ENCODE data around the gene CEP95. TPM values are rescaled to one million over a fixed set of nuclear protein-coding genes. Genes with fewer than 3 reads are reported as not detected.

CEP95 gene
- total RNA-seq, 1 experiment from 2014 or later, result 67.3 TPM

GRCh38 chr17:64585146-64585545 is 78.4 kb downstream of the CEP95 start:
- H2AK5ac ChIP-seq (ENCODE audit: insufficient read length, low read length), result no peak overlapping the region
- H3K27ac ChIP-seq (ENCODE audit: insufficient read length, low read depth, low read length), result no peak overlapping the region

More at GRCh38 chr17:64585146-64585545, 78.4 kb downstream of the CEP95 start:
- H3K14ac ChIP-seq (ENCODE audit: insufficient read depth, low read length), result no peak overlapping the region
- no peaks in the 10 kb centered on the region for H3K9me3 ChIP-seq (ENCODE audit: control insufficient read depth, low read depth, low read length)
- H3K18ac ChIP-seq (ENCODE audit: insufficient read length, low read depth, low read length), result no peak overlapping the region
- H4K5ac ChIP-seq (ENCODE audit: insufficient read length, low read depth, low read length), result no peak overlapping the region
- H3K4me1 ChIP-seq (ENCODE audit: insufficient read depth, low read length), result no peaks in the 10 kb centered on the region
- Mint-ChIP-seq H3K27me3 (ENCODE audit: low read depth) (no peaks in the 10 kb centered on the region), H3K27ac (no peak overlapping the region), H3K36me3 (ENCODE audit: insufficient read depth in 1 of 3, low read depth in 3 of 3) (peaks cover 2 to 29% (median 18%) of the 10 kb centered on the region in 3 experiments; a peak in 6 of 7 replicates), H3K9me3 (no peaks in the 10 kb centered on the region), H3K4me1 (peaks cover 5% of the 10 kb centered on the region in 2 experiments), H3K4me3 (no peak overlapping the region)
- no peak overlapping the region for H3K56ac ChIP-seq (ENCODE audit: insufficient read length, low read depth, low read length)
- H4K20me1 ChIP-seq (ENCODE audit: control insufficient read depth, insufficient read depth, insufficient read length), result no peaks in the 10 kb centered on the region
- H3K79me2 ChIP-seq (ENCODE audit: insufficient read depth, low read length), result peaks cover 2% of the 10 kb centered on the region; the same call in 1 of the 2 replicates
- no peak overlapping the region for H4K8ac ChIP-seq (replicated peaks; ENCODE audit: insufficient read length, low read depth, low read length)
- no peak overlapping the region for H3T11ph ChIP-seq (ENCODE audit: low read length)
- H4K91ac ChIP-seq (ENCODE audit: insufficient read length, low read depth, low read length), result no peak overlapping the region
- H2BK15ac ChIP-seq (ENCODE audit: low read depth, low read length), result no peak overlapping the region
- no peak overlapping the region for H2AFZ ChIP-seq (ENCODE audit: low read length)
- no peaks in the 10 kb centered on the region for H3K79me1 ChIP-seq (ENCODE audit: insufficient read depth, low read depth, low read length, poor library complexity, severe bottlenecking)
- H2BK5ac ChIP-seq (ENCODE audit: insufficient read length, low read length), result no peak overlapping the region
- no peak overlapping the region for H2BK12ac ChIP-seq (ENCODE audit: insufficient read length, low read depth, low read length)
- H2BK120ac ChIP-seq (ENCODE audit: low read depth, low read length, poor library complexity, severe bottlenecking), result no peak overlapping the region
- no peaks in the 10 kb centered on the region for H3K27me3 ChIP-seq (ENCODE audit: insufficient read depth, low read length)
- no peak overlapping the region for H3K23ac ChIP-seq (ENCODE audit: insufficient read length, low read depth, low read length)
- H2BK20ac ChIP-seq (ENCODE audit: low read depth, low read length, poor library complexity, severe bottlenecking), result no peak overlapping the region
- H3K4ac ChIP-seq (ENCODE audit: low read depth, low read length), result no peak overlapping the region
- no peak for DNase-seq
- no CpG with 5 or more reads among the region's 2 CpGs for WGBS (ENCODE audit: extremely low coverage, insufficient read length, low lambda C conversion rate)
- no peak overlapping the region for H3K9ac ChIP-seq (ENCODE audit: extremely low read depth, insufficient read length, low read length)
- H3K23me2 ChIP-seq (ENCODE audit: insufficient read length, low read depth, low read length, poor library complexity, severe bottlenecking), result no peaks in the 10 kb centered on the region
- TF ChIP-seq CTCF (conservative IDR thresholded peaks at IDR 0.05), result no peak
- H3K4me2 ChIP-seq (ENCODE audit: insufficient read depth, insufficient read length, low read length), result no peak overlapping the region

Small RNA genes lying within 50 kb of the gene (microRNA-seq; reads per million reads assigned to microRNA genes)
- gene MIR3064 (ENCODE audit: borderline microRNAs expressed) (0.70 reads per million), gene MIR5047 (ENCODE audit: borderline microRNAs expressed) (not detected)

Other genes starting within 250 kb of the CEP95 start
- 12.2 and 12.4 TPM in 2 replicates for gene TEX2, start 243.7 kb upstream of the CEP95 start, total RNA-seq (2021)
- 0.15 and 0.17 TPM in 2 replicates for gene PECAM1, start 116.1 kb upstream of the CEP95 start, total RNA-seq (2021)
- gene MILR1, start 57.9 kb upstream of the CEP95 start, total RNA-seq (2021), result not detected in 2 replicates
- gene POLG2, start 9.9 kb upstream of the CEP95 start, total RNA-seq (2021), result 33.0 and 35.5 TPM in 2 replicates
- 864 and 869 TPM in 2 replicates for gene DDX5, start 688 bp upstream of the CEP95 start, total RNA-seq (2021)
- gene SMURF2, start 155.3 kb downstream of the CEP95 start, total RNA-seq (2021), result 33.0 and 35.3 TPM in 2 replicates

Data from H9 (cell line).